Erythroblast (primary cell): ENCODE measurements around the gene ZNF185.

Source experiments
- DNase-seq, 2 experiments: peaks; one replicate each; lab custom pipeline; 2025; lab: John Stamatoyannopoulos, UW
- GATA1 ChIP-seq: IDR thresholded peaks from 2 replicates; pipeline ENCODE4 v1.6.1; 2011; ENCODE audit warnings: low read depth, mild to moderate bottlenecking, control low read depth, low read length, moderate library complexity
- POLR2A ChIP-seq: IDR thresholded peaks from 2 replicates; pipeline ENCODE4 v1.6.1; 2011; ENCODE audit warnings: mild to moderate bottlenecking, low read length

ZNF185 gene

DNA sequence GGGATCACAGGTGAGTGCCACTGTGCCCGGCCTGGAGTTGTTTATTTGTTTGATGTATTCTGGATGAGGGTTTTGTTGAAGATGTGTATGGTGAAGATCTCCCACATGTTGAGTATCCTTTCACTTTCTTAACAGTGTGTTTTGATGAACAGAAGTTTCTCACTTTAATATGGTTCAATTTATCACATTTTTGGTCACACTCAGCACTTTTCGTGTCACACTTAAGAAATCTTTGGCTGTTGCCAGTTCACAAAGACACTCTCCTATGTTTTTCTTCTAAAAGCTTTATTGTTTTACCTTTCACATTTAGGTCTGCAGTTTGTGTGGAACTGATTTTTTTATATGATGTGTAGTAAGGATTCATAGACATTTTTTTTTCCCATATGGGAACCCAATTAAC lies 16.6 kb upstream of the ZNF185 start:
- TF ChIP-seq GATA1, result no peak
- TF ChIP-seq POLR2A, result no peak
- no peak for DNase-seq

DNA sequence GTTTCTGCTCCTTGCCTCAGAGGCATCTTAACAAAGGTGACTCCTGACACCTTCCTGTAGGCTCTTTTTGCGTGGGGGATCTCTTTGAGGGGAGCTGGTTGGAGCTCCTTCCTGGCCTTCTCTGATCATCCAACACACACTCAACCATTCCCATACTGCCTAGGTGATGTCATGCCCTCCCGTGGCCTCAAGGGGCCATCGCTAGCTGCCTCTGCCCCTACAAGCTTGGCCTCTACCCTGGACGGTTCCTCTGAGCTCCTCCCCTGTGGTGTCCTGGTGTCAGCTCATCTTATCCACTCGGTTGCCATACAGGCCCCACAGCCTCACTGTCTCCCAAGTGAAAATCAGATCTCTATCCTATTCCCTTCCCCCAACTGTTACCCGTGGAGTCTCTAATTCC lies 13.7 kb upstream of the ZNF185 start:
- TF ChIP-seq POLR2A (no peak), GATA1 (no peak)
- no peak for DNase-seq

DNA sequence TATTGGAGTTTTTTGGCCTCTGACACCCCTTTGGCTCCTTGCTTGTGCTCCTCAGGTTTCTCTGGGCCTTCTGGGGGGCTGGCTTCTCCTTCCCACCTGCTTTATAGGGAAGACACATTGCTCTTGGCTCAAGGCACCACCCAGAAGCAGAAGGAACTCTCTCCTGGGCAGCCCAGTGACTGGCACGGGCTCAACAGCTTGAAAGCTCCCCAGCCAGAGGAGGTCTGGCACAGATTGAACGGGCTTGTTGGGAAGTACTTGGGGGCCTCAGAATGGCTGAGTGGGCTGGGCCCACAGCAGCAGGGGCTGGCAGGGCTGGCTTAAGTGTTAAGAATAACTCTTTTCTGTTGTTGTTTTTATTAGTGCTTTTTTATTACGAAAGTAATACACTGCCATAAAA lies 11.2 kb upstream of the ZNF185 start:
- no peak for DNase-seq
- no peak for TF ChIP-seq POLR2A
- no peak for TF ChIP-seq GATA1

DNA sequence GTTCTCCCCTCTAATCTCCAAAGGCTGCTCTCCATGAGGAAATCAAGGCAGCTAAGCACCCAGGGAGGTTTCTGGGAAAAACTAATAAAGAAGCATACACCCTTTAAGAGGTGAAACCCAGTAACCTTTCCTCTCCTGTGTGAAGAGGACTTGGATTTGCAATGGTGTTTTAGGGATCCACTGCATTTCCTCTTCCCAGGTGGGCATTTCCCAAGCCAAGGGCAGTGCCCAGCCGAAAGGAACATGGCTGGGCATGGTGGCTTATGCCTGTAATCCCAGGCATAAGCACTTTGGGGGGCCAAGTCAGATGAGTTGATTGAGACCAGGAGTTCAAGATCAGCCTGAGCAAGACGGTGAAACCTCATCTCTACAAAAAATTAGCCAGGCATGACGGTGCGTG lies 5.4 kb upstream of the ZNF185 start:
- TF ChIP-seq POLR2A, result no peak
- no peak for TF ChIP-seq GATA1
- no peak for DNase-seq

DNA sequence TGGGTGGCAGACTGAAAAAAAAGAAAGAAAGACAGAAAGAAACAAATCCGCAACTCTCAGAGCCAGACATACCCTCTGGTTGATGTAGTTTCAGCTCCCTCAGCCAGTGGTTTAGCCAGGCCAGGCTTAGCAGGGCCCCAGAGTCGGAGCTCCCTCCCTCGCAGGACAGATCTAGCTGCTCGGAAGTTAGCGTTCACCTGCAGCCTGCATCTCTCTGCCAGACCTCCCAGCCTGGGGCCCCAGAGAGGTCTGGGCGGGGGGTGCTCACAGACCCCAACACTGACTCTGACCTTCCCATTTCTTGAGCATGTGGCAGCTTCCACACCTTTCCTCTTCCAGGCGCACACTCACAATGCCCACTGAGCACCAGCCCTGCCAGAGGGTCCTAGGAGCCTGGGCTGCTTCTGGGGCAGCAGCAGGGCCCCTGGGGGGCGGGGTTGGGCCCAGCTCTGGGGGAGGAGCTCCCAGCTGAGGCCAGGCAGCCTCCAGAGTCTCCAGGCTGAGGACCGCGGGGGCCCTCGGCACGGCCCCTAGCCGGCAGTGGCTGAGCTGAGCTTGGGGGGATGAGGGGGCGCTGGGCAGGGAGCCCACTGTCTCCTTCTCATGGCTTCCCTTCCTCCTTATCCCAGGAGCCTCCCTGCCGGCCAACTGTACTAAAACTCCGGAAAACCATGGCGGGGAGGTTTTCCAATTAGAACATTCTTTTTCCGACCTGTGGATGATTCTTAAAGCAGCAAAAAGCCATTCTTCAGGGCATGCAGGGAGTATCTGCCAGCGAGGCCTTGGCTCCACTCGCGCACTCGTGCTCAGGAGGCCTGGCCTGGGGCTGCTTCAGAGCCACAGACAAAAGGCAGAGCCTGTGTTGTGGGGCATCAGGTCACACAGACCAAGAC lies 4.6 kb upstream of the ZNF185 start:
- no peak for DNase-seq
- no peak for TF ChIP-seq GATA1
- TF ChIP-seq POLR2A, result no peak

DNA sequence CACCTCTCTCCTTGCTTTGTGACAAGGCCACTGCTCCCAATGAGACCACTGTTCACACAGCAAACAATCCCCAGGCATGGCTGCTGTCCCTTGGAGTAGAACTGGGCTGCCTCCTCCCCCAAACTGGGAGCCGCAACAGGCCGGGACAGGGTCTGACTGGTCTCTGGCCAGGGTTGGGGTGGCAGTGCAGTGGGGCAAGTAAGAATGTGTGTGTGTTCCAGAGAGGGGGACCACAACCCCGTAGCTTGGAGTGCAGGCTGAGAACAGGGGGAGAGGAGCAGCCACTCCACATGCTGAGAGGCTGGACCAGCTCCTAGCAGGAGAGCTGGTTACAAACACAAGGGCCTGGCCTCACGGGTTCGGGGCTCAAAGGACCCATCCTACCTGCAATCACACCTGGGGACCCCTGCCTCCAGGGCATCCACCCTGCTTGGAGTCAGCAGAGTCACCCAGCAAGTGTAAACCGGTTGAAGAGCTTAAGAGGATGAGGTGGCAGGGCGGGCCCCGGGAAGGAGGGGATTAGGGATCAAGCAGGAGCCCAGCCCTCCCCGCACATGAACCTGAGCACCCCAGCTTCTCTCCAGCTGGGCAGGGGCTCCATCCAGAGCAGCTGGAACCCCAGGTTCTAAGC lies 3.8 kb upstream of the ZNF185 start:
- no peak for TF ChIP-seq GATA1
- no peak for TF ChIP-seq POLR2A

DNA sequence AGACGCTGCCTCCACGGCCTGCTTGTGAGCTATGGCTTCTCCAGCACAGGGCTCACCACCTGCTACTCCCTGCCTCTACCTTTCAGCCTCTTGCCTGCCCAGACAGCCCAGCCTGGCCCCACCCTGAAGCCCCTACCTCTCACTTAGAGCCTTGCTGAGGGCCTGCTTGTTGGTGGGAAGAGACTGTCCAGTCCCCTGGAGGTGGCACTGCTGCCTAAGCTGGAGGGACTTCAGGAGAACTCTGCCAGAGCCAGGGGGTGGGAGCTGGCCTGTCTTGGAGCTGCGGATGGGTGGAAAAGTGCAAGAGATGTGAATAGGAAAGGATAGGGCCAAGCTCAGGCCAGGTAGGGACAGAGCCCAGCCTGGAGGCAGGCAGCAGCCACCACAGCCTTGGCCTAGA lies 2.7 kb upstream of the ZNF185 start:
- TF ChIP-seq GATA1, result no peak
- no peak for TF ChIP-seq POLR2A
- DNase-seq, result no peak

More for the DNA sequence above, 3.8 kb upstream of the ZNF185 start:
- DNase-seq, result no peak

DNA sequence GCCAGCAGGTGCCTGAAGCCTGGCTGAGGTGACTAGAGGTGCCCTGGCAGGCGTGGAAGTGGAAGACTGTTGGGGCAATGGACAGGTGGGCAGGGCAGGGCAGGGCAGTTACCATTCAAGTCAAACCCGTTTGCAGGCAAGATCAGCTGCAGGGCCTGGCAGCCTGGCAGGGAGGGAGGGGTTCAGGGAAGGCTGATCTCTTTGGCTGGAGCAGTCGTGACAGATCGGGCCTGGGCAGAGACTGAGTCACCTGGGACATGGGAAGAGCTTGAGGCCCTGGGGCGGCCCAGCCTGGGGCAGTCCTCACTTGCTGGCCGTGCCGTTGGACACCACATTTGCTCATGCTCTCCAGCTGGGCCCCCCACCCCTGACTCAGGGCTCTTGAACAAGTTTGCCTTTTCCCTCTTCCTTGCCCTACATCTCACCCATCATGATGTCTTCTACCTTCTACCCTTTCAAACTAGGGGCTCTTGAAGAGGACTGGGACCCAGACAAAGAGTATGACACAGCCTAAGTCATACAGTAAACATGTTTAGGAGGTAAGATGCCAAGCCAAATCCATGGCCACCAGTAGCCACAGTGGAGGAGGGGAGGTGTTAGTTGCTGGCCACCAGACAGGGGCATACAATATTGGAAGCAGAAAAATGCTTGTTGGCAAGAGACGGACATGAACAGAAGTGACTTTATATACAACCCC lies 2.0 kb upstream of the ZNF185 start:
- TF ChIP-seq GATA1 (no peak), POLR2A (no peak)
- DNase-seq, result no peak

DNA sequence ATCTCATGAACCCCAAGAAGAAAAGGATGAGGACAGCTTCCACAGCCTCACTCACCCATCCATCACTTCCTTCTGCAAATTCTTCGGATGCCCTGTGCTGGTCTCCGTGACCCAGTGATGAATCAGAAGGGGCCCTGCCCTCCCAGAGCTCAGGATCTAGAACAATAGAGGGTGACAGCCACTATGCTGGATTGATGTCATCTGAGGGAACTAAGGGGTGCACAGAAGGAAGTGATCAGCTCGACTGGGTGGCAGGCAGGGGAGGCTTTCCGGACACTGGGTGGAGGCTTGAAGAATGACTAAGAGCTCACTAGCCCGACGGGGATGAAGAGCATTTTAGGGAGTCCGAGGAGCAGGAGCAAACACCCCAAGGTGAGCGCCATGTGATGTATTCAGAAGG lies 1.4 kb upstream of the ZNF185 start:
- DNase-seq, result no peak

DNA sequence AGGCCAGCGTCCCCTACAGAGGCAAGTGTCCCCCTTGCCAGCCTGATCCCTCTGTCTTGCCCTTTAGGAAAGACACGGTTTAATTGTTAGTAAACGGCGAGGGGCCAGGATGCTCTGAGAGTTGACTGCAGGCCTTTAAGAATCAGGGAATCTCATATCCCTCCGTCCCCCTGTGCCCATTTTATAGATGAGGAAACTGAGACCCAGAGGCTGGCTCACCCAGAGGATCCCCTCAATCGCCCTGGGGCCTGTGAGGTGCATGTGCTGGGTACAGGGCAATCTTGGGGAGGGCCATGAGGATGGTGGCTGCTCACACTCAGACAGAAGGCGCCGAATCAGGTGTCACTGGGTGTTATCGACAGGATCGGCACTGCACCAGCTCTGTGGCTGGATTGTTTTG lies 575 bp downstream of the ZNF185 start:
- no peak for TF ChIP-seq POLR2A
- TF ChIP-seq GATA1, result no peak
- no peak for DNase-seq

More for the DNA sequence above, 1.4 kb upstream of the ZNF185 start:
- TF ChIP-seq GATA1 (no peak), POLR2A (no peak)

DNA sequence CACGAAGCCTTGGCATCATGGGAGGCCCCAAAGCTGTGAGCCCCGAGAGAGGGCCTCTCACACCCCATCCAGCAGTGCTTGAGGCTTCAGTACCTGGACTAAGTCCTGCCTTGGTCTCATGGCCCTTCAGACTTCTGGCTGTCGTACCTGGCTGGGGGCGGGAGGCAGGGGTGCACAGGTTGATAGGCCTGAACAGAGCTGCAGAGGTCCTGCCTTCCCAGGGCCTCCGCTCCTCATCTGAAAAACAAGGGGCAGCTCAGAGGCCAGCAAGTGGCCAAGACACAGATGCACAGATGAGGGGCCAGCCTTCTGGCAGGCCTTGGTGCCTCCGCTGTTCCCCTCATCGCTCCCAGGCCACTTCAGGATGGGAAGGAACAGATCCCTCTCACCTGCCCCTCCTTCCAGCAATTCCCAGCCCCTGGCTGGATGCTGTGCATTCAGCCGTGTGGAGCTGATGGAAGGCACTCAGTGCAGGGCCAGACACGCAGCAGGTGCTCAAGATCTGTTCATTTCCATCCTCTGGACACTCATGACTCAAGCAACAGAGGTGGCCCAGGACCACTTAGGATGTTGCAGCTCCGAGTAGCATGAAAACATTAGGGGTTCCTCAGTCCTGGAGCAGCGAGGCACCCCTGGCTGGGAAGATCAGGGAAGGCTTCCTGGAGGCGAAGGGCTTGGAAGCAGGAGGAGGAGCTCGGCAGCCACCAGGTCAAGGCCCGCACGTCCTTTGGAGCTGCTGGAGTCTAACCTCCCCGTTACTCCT lies 1.4 kb downstream of the ZNF185 start:
- TF ChIP-seq POLR2A (no peak), GATA1 (no peak)
- DNase-seq, result no peak

DNA sequence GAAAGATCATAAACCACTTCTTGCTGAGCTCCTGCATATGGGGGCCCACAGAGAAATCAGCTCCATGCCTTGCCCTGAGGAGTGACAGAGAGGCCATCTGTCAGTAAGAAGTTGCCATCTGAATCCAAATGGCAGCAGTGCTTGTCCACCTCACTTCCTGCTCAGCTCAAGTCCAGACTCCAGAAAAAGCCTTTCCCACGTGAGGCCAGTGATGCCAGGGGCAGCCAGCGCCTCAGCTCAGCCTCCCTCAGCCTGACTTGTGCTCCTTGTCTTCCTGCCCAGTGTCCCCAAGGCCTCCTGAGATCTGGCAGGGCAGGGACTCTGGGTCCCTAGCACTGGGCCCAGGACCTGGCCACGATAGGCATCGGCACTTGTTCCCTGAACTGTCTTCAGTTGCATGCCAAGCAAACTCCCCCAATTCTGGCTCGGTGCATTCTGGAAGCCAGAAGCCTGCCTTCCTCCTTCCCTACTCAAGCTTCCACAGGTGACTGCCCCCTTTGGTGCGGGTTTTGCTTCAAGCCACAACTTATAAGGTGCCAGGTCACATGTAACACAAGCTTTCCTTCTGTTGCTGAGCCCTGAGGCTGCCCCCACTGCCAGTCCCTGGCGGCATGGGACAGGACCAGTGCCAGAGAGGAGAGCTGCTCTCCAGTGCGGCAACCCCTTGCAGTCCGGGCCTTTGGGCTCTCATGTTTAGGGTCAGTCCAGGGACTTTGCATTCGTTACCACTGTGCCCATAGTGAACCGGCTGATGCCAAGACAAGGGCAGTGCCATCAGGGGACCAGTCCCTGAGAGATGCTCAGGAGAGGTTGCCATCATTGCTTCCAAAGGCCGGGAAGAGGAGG lies 2.2 kb downstream of the ZNF185 start:
- TF ChIP-seq GATA1 (no peak), POLR2A (no peak)
- DNase-seq, result no peak
